HAP-1 (cell line): ENCODE data around the gene CACNA1D.
A peak's percentile ranks its signal among the peaks of the same experiment; 100 is the strongest.

ENCODE experiments used
- DNase-seq, 2 experiments: peaks; one replicate each; pipeline ENCODE4 v3.0.0-alpha.2; 2016 to 2020; ENCODE audit warnings: low spot score in 2 of 2
- H3K27me3 ChIP-seq: fragments of 250-450 bp; sonication (Bioruptor Pico); 2 replicates; pipeline ENCODE4 v1.5.1; 2020; ENCODE audit warnings: low read depth, mild to moderate bottlenecking, moderate library complexity
- H3K36me3 ChIP-seq: fragments of 250-450 bp; sonication (Bioruptor Pico); replicated peaks from 2 replicates; pipeline ENCODE4 v1.5.1; 2020; ENCODE audit warnings: mild to moderate bottlenecking
- H3K4me1 ChIP-seq: fragments of 250-450 bp; sonication (Bioruptor Pico); 2 replicates; pipeline ENCODE4 v1.5.1; 2020; ENCODE audit warnings: mild to moderate bottlenecking
- H3K4me3 ChIP-seq: fragments of 250-450 bp; sonication (Bioruptor Pico); 2 replicates; pipeline ENCODE4 v1.5.1; 2020; ENCODE audit warnings: mild to moderate bottlenecking, moderate library complexity
- H3K9me3 ChIP-seq: fragments of 250-450 bp; sonication (Bioruptor Pico); 2 replicates; pipeline ENCODE4 v1.5.1; 2020; ENCODE audit warnings: mild to moderate bottlenecking, moderate library complexity
- in situ Hi-C: fragments of 300-500 bp; cut with MboI; formaldehyde crosslinking; loops from 3 replicates; pipeline ENCODE4 v1.14.3; 2020; ENCODE audit warnings: low sequenced_read_pairs, inconsistent platforms, mixed read lengths

CACNA1D gene

GRCh38 chr3:53602866-53603265 is 108.5 kb downstream of the CACNA1D start:
- no peak overlapping the region for H3K4me3 ChIP-seq
- H3K9me3 ChIP-seq: no peaks in the 10 kb centered on the region
- H3K36me3 ChIP-seq: no peaks in the 10 kb centered on the region
- in situ Hi-C loops: no loop called here
- H3K27me3 ChIP-seq: no peaks in the 10 kb centered on the region
- DNase-seq: no peak
- H3K4me1 ChIP-seq: no peaks in the 10 kb centered on the region

GRCh38 chr3:53604232-53604631 is 109.8 kb downstream of the CACNA1D start:
- no peak for DNase-seq
- no peaks in the 10 kb centered on the region for H3K9me3 ChIP-seq
- H3K36me3 ChIP-seq: no peaks in the 10 kb centered on the region
- in situ Hi-C loops: no loop called here
- no peak overlapping the region for H3K4me3 ChIP-seq
- H3K4me1 ChIP-seq: no peaks in the 10 kb centered on the region
- no peaks in the 10 kb centered on the region for H3K27me3 ChIP-seq

DNA sequence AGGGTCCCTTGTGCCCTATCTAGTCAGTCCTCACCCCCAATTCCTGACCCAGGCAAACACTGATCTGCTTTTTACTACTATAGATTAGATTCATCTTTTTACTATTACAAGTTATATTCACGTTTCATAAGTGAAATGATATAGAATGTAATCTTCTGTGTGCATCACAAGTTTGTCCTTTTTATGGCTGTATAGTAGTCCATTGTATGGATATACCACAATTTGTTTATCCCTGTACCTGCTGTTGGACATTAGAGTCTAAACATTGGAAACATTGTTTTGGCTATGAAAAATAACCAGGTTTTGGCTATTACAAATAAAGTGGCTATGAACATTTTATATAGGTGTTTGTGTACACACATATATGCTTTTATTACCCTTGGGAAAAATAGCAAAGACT is 112.4 kb downstream of the CACNA1D start:
- H3K4me1 ChIP-seq: no peaks in the 10 kb centered on the region
- no peaks in the 10 kb centered on the region for H3K36me3 ChIP-seq
- in situ Hi-C loops: no loop called here
- H3K9me3 ChIP-seq: no peaks in the 10 kb centered on the region
- no peak for DNase-seq
- H3K4me3 ChIP-seq: no peak overlapping the region
- H3K27me3 ChIP-seq: no peaks in the 10 kb centered on the region

GRCh38 chr3:53612508-53612907 is 118.1 kb downstream of the CACNA1D start:
- no peak overlapping the region for H3K4me3 ChIP-seq
- H3K9me3 ChIP-seq: no peaks in the 10 kb centered on the region
- DNase-seq: no peak
- H3K27me3 ChIP-seq: 0 out of 2 replicates have a peak, but pooled peaks cover 4% of the 10 kb centered on the region
- in situ Hi-C loops: no loop called here
- H3K4me1 ChIP-seq: no peaks in the 10 kb centered on the region
- H3K36me3 ChIP-seq: no peaks in the 10 kb centered on the region

DNA sequence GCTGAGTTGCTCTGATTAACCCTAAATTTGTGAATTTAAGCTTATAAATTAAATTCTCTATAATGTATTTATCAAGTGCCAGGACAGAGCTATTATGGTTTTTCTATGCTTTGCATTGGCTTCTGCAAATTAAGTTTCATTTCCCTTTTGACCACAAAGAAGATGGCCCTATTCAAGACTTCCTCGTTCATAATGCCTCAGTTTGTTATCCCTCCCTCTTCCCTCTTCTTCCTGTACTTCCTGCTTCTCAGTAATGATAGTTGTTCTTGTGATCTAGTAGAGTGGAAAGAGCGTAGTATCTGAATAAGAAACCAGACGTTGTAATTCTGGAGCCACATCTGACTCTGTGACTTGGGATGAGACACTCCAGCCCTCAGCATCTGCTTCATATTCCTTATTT is 118.7 kb downstream of the CACNA1D start:
- H3K4me3 ChIP-seq: no peak overlapping the region
- H3K27me3 ChIP-seq: 0 out of 2 replicates have a peak, but pooled peaks cover 4% of the 10 kb centered on the region
- no peaks in the 10 kb centered on the region for H3K36me3 ChIP-seq
- in situ Hi-C loops: no loop called here
- no peaks in the 10 kb centered on the region for H3K9me3 ChIP-seq
- H3K4me1 ChIP-seq: no peaks in the 10 kb centered on the region
- DNase-seq: no peak

GRCh38 chr3:53614307-53614706 is 119.9 kb downstream of the CACNA1D start:
- H3K27me3 ChIP-seq: 0 out of 2 replicates have a peak, but pooled peaks cover 4% of the 10 kb centered on the region
- in situ Hi-C loops: no loop called here

GRCh38 chr3:53616321-53616720 is 121.9 kb downstream of the CACNA1D start:
- no peak for DNase-seq
- Histone ChIP-seq H3K4me3 (no peak overlapping the region), H3K27me3 (peaks cover 7% of the 10 kb centered on the region; the same call in 1 of the 2 replicates), H3K36me3 (no peaks in the 10 kb centered on the region), H3K9me3 (no peaks in the 10 kb centered on the region), H3K4me1 (no peaks in the 10 kb centered on the region)
- in situ Hi-C loops: no loop called here

More at GRCh38 chr3:53614307-53614706, 119.9 kb downstream of the CACNA1D start:
- Histone ChIP-seq H3K9me3 (no peaks in the 10 kb centered on the region), H3K4me1 (no peaks in the 10 kb centered on the region), H3K36me3 (no peaks in the 10 kb centered on the region), H3K4me3 (no peak overlapping the region)
- no peak for DNase-seq

DNA sequence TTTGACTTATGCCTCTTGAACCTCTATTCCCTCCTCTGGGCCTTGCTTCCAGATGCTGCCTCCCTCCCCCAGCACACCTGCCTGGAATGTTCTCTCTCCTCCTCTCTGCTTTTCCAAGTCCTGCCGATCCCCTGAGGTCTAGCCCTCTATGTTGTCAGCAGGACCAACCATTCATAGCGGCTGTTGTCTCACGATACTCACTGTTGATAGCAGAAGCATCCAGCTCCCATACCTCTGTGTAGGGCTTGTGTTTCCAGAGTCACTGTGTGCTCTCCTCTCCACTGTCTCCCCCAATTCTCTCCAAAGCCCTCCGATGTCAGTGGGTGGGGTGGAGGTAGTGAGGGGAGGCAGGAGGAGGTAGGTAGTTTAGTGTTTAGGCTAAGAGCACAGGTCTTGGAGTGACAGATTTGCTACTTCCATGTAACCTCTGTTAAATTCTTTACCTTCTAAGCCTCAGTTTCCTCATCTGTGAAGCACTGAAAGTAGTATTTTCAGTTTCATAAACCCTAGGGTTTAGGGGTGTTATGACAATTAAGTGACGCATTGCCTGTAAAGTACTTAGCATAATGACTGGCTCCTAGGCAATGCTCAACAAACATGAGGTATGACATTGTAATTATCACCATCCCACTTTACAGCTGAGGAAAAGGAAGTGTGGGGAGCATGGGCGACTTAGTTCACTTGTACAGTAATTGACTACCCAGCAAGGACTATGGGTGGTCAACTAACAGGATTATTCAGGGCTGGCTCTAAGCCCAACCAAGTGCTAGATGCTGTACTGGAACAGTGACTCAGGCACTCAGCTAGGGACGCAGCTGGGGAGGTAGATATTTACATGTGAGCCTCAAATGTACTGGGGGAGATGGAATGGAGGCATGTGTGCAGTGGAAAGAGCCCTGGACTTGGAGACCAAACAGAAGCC is 122.8 kb downstream of the CACNA1D start:
- Histone ChIP-seq H3K36me3 (no peaks in the 10 kb centered on the region), H3K27me3 (peaks cover 7% of the 10 kb centered on the region; the same call in 1 of the 2 replicates), H3K4me3 (no peak overlapping the region), H3K4me1 (no peaks in the 10 kb centered on the region), H3K9me3 (no peaks in the 10 kb centered on the region)
- in situ Hi-C loops: no loop called here
- DNase-seq: no peak

DNA sequence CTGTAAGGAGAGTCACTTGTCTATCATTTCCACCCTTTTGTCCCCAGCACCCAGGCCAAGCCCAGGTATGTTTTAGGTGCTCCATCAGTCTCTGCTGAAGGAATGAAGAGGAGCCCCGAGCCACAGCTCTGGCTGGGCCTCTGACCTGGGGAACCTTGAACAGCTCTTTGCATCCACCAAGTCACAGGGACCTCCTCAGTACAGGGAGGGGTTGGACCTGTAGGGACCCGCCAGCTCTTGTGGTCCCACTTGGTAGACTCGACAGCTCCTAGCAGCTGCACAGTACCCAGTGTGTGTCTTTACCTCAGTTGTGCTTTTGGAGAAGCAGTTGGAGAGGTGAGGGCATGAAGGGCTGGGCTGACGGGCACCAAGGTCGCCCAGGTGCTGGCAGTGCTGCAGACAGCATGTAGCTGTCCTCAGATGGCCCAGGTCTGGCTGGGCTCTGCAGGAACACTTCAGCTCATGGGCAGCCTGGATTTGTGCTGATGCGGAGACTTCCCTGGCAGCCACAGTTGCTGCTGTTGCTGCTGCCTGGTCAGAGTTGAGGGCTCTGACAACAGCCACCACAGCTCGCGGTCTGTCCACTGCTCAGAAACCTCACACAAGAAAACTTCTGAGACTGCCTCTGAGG is 123.6 kb downstream of the CACNA1D start:
- Histone ChIP-seq H3K9me3 (no peaks in the 10 kb centered on the region), H3K4me1 (no peaks in the 10 kb centered on the region), H3K36me3 (no peaks in the 10 kb centered on the region), H3K4me3 (no peak overlapping the region), H3K27me3 (peaks cover 6% of the 10 kb centered on the region; the same call in 1 of the 2 replicates)
- no peak for DNase-seq
- in situ Hi-C loops: no loop called here

GRCh38 chr3:53618524-53618906 is 124.1 kb downstream of the CACNA1D start:
- no peaks in the 10 kb centered on the region for H3K36me3 ChIP-seq
- H3K4me1 ChIP-seq: no peaks in the 10 kb centered on the region
- H3K9me3 ChIP-seq: no peaks in the 10 kb centered on the region
- in situ Hi-C loops: no loop called here
- no peak overlapping the region for H3K4me3 ChIP-seq
- peaks cover 3% of the 10 kb centered on the region; the same call in 1 of the 2 replicates for H3K27me3 ChIP-seq
- no peak for DNase-seq

GRCh38 chr3:53618936-53619335 is 124.5 kb downstream of the CACNA1D start:
- Histone ChIP-seq H3K27me3 (peaks cover 3% of the 10 kb centered on the region; the same call in 1 of the 2 replicates), H3K9me3 (no peaks in the 10 kb centered on the region), H3K36me3 (no peaks in the 10 kb centered on the region), H3K4me1 (no peaks in the 10 kb centered on the region), H3K4me3 (no peak overlapping the region)
- peak in 1 of 2 experiments; percentile 19 for DNase-seq
- in situ Hi-C loops: no loop called here

- no peak overlapping the region for H3K4me3 ChIP-seq
- H3K36me3 ChIP-seq: no peaks in the 10 kb centered on the region
- H3K4me1 ChIP-seq: no peaks in the 10 kb centered on the region; the same call in 1 of the 2 replicates
- H3K9me3 ChIP-seq: no peaks in the 10 kb centered on the region
- no peak for DNase-seq
- peaks cover 3% of the 10 kb centered on the region; the same call in 1 of the 2 replicates for H3K27me3 ChIP-seq
- in situ Hi-C loops: no loop called here
These were observed 129.8 kb downstream of the CACNA1D start for GRCh38 chr3:53624061-53624857.

- H3K27me3 ChIP-seq: peaks cover 5% of the 10 kb centered on the region; the same call in 1 of the 2 replicates
- in situ Hi-C loops: no loop called here
- H3K4me3 ChIP-seq: no peak overlapping the region
- H3K4me1 ChIP-seq: no peaks in the 10 kb centered on the region; the same call in 1 of the 2 replicates
- H3K9me3 ChIP-seq: no peaks in the 10 kb centered on the region
- H3K36me3 ChIP-seq: no peaks in the 10 kb centered on the region
- DNase-seq: no peak
These were observed 132.5 kb downstream of the CACNA1D start for GRCh38 chr3:53626876-53627275.
